ENCODE data around the gene MNDA.
"Not testable (repeated sequence)": the region's sequence is repeated elsewhere in the genome, so short reads cannot be mapped to it uniquely, and the experiment has no call there.

The MNDA gene

DNA sequence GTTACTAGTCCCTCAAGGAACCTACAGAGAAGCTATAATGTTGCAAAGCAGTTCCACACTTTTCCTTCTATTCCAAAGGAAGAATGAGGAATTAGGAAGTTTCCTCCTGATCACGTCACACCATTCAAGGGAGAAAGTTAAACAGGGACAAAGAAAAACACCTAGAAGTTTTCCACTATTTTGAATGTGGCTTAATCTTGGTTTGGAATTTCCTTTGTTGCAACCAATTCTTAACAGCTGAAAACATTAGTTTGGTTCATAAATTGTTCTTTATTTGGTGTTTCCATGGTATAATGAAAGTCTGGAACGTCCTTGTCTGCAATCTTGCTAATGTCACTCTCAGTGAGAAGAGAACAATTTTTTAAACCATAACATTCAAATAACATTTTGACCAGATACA lies 8.4 kb downstream of the MNDA start:
- DNase-seq = no peak

DNA sequence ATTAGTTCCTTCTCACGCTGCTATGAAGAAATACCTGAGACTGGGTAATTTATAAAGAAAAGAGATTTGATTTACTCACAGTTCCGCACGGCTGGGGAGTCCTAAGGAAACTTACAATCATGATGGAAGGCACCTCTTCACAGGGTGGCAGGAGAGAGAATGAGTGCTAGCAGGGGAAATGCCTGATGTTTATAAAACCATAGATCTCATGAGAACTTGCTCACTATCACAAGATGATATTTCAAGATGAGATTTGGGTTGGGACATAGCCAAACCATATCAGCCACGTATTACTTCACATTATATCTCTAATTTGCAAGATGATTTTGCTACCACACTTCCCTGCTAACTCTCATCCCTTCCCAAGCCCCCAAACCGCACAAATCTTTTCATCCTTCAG lies 9.1 kb downstream of the MNDA start:
- no peak for DNase-seq

DNA sequence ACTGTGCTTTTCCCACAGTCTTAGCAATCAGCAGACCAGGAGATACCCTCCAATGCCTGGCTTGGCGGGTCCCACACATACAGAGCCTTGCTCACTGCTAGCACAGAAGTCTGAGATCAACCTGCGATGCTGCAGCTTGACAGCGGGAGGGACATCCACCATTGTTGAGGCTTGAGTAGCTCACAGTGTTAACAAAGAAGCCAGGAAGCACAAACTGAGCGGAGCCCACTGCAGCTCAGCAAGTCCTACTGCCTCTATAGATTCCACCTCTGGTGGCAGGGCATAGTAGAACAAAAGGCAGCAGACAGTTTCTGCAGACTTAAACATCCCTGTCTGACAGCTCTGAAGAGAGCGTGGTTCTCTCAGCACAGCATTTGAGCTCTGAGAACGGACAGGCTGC lies 33.4 kb downstream of the MNDA start:
- DNase-seq = no peak

DNA sequence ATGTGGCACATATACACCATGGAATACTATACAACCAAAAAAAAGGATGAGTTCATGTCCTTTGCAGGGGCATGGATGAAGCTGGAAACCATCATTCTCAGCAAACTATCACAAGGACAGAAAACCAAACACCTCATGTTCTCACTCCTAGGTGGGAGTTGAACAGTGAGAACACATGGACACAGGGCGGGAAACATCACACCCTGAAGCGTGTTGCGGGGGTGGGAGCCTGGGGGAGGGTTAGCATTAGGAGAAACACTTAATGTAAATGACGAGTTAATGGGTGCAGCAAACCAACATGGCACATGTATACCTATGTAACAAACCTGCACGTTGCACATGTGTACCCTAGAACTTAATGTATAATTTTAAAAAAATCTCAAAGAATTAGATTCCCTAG lies 39.3 kb downstream of the MNDA start:
- not testable (repeated sequence) for DNase-seq

DNA sequence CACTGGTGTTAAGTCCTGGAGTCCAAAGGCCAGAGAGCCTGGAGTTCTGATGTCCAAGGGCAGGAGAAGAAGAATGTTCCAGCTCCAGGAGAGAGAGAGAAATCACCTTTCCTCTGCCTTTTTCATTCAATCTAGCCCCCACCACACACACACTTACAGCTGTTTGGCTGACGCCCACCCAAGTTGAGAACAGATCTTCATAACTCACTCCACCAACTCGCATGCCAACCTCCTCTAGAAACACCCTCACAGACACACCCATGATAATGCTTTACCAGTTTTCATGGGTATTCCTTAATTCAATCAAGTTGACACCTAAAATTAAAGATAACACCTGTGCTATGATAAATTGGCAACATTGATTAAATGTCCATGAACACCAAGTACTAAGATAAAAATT lies 42.0 kb downstream of the MNDA start:
- no peak for DNase-seq

DNA sequence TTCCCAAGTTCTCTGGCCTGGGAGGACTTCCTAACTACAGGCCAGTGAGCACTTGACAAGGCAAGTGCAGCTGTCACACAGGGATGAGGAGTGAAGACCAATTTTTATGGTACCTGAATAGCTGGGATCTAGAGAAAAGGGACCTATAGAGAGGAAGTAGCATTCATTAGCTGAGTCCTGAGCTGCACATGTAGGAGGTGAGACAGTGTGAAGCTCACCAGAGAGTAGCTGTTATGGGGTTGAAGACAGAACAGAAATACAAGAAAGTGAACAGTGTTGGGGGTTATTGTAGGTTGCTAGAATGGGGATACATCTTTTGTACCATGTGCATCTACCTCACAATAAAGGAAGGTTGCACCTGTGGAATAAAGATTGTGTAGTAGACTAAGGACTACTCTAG lies 62.5 kb downstream of the MNDA start:
- no peak for DNase-seq

DNA sequence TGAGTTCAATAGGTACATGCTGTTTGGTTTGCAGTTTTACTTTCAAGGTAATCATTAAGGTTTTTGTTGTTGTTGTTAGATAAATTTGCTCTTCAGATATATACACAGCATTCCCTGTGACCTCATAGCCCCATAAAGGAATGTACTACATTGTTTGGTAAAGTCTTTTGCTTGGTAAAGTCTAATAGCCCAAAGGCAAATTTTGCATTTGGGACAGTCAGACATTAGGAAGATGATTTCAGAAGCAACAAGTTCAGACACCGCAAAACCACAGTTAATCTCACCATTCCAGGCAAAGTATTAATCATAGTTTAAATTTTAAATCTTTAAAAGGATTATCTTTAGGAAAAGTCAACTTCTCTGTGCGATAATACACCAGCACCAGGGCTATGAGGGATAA lies 67.6 kb downstream of the MNDA start:
- DNase-seq = no peak
